ENCODE results near the gene SELENOP.

DNA sequence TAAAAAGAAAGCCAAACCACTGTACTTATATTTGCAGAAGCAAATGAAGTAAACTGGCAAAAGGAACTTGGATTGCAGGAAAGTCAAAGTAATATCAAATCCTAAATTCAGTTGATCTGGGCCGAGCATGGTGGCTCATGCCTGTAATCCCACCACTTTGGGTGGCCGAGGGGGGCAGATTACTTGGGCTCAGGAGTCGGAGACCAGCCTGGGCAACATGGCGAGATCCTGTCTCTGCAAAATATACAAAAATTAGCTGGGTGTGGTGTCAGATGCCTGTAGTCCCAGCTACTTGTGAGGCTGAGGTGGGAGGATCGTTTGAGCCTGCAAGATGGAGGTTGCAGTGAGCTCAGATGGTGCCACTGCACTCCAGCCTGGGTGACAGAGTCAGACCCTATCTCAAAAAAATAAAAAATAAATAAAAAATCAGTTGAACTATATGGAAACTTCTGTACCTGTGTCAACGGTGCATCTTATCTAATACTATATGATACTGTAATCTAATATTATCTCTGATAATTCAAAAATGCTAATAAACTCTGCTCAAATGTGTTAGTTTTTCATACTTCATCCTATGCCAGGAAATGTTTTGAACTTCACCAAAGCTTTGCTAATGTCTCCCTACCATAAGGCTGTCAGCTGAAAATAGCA lies 10.1 kb downstream of the SELENOP start:
- TF ChIP-seq, protein P1, sequence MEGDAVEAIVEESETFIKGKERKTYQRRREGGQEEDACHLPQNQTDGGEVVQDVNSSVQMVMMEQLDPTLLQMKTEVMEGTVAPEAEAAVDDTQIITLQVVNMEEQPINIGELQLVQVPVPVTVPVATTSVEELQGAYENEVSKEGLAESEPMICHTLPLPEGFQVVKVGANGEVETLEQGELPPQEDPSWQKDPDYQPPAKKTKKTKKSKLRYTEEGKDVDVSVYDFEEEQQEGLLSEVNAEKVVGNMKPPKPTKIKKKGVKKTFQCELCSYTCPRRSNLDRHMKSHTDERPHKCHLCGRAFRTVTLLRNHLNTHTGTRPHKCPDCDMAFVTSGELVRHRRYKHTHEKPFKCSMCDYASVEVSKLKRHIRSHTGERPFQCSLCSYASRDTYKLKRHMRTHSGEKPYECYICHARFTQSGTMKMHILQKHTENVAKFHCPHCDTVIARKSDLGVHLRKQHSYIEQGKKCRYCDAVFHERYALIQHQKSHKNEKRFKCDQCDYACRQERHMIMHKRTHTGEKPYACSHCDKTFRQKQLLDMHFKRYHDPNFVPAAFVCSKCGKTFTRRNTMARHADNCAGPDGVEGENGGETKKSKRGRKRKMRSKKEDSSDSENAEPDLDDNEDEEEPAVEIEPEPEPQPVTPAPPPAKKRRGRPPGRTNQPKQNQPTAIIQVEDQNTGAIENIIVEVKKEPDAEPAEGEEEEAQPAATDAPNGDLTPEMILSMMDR (IDR thresholded peaks at IDR 0.05) = no peak
- no peak for TF ChIP-seq POLR2AphosphoS5 (IDR thresholded peaks at IDR 0.05)
- TF ChIP-seq POLR2A (IDR thresholded peaks at IDR 0.05; ENCODE audit: low read depth) = no peak
- TF ChIP-seq EP300 (IDR thresholded peaks at IDR 0.05) = no peak

Data from esophagus muscularis mucosa (tissue), 4 donors.